ENCODE measurements around the gene SCARB1. TPM values are rescaled to one million over a fixed set of nuclear protein-coding genes. Genes with fewer than 3 reads are reported as not detected.
A peak's percentile ranks its signal among the peaks of the same experiment; 100 is the strongest.

The SCARB1 gene
- total and polyA plus RNA-seq, 2 donors (not counting 3 experiments of a cell fraction or from before 2014, with no cell fraction given): 125 to 141 TPM

DNA sequence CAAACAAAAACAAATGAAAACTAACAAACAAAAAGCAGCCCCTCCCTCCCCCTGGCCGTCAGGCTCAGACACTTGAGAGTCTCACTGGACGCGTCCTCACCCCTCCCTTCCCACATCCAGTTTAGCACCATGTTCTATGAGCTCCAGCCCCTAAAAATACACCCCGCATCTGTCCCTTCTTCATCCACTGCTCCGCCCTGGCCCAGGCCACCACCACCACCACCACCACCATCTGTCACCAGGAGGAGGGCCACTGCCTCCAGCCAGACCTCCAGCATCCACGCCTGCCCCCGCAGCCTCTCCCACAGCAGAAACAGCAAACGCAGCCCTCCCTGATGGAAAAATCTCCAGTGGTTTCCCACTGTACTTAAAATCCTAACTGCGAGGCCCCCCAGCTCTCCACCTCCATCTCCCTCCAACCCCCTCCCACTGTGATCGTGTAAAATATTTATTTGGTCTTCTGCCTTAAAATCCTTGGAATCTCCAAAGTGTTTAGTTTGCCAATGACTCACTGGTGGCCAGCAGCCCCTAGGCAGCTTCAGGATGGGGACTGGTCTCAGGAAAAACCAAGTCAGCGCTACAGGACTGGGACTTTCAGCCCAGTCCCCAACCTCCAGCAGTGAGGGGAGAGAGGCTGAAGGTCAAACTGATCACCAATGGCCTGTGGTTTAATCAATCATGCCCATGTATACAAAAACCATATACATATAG is 95.1 kb downstream of the SCARB1 start:
- H2AFZ ChIP-seq (ENCODE audit: low read depth, low read length): no peak overlapping the region
- no peaks in the 10 kb centered on the region for H3K36me3 ChIP-seq (ENCODE audit: control insufficient read depth in 2 of 2, extremely low read depth in 1 of 2, insufficient read depth in 2 of 2, low read length in 2 of 2)
- no peak overlapping the region for H3K9ac ChIP-seq (replicated peaks; ENCODE audit: extremely low read depth, insufficient read depth, low read length)
- no peak overlapping the region for H3K27ac ChIP-seq (ENCODE audit: insufficient read depth, low read depth, low read length)
- TF ChIP-seq POLR2AphosphoS5 (IDR thresholded peaks at IDR 0.05; ENCODE audit: insufficient read depth, low read depth, low read length): no peak
- no peak for TF ChIP-seq MYC (IDR thresholded peaks at IDR 0.05; ENCODE audit: low read depth, low read length)
- no peak for TF ChIP-seq FOS (IDR thresholded peaks at IDR 0.05; ENCODE audit: borderline replicate concordance, insufficient read depth, low read length)
- TF ChIP-seq GATA2 (IDR thresholded peaks at IDR 0.05; ENCODE audit: insufficient read depth, insufficient read length, low read depth, low read length): no peak
- TF ChIP-seq, protein P1, sequence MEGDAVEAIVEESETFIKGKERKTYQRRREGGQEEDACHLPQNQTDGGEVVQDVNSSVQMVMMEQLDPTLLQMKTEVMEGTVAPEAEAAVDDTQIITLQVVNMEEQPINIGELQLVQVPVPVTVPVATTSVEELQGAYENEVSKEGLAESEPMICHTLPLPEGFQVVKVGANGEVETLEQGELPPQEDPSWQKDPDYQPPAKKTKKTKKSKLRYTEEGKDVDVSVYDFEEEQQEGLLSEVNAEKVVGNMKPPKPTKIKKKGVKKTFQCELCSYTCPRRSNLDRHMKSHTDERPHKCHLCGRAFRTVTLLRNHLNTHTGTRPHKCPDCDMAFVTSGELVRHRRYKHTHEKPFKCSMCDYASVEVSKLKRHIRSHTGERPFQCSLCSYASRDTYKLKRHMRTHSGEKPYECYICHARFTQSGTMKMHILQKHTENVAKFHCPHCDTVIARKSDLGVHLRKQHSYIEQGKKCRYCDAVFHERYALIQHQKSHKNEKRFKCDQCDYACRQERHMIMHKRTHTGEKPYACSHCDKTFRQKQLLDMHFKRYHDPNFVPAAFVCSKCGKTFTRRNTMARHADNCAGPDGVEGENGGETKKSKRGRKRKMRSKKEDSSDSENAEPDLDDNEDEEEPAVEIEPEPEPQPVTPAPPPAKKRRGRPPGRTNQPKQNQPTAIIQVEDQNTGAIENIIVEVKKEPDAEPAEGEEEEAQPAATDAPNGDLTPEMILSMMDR (IDR thresholded peaks at IDR 0.05; ENCODE audit: extremely low read depth in 1 of 2, insufficient read depth in 1 of 2, low read depth in 1 of 2, low read length in 2 of 2): no peak
- TF ChIP-seq POLR2A (IDR thresholded peaks at IDR 0.05; ENCODE audit: low read depth, low read length): no peak
- TF ChIP-seq EZH2 (IDR thresholded peaks at IDR 0.05; ENCODE audit: borderline replicate concordance, low read depth, low read length, severe bottlenecking): no peak
- TF ChIP-seq, protein P2, sequence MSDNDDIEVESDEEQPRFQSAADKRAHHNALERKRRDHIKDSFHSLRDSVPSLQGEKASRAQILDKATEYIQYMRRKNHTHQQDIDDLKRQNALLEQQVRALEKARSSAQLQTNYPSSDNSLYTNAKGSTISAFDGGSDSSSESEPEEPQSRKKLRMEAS (IDR thresholded peaks at IDR 0.05; ENCODE audit: insufficient read depth, insufficient read length): no peak
- TF ChIP-seq JUN (IDR thresholded peaks at IDR 0.05; ENCODE audit: borderline replicate concordance, insufficient read depth, insufficient read length, low read depth): no peak
- H3K4me2 ChIP-seq (ENCODE audit: insufficient read depth, low read length): no peak overlapping the region
- H3K9me1 ChIP-seq (replicated peaks; ENCODE audit: control insufficient read depth, extremely low read depth, insufficient read depth, low read length): no peaks in the 10 kb centered on the region
- no peaks in the 10 kb centered on the region for H3K27me3 ChIP-seq (ENCODE audit: control insufficient read depth in 2 of 2, insufficient read depth in 2 of 2, low read length in 2 of 2)
- intact Hi-C loops (cut with micrococcal nuclease): loop anchor here (5.0 kb wide), 3 partner anchors 246 to 401 kb away; no protein-coding TSS in a partner anchor
- dilution Hi-C loops (cut with MboI; ENCODE audit: extremely low pct_ligation_motif_present, low sequenced_read_pairs): no loop called here
- no TSS peak for BruUV-seq (replicated peaks)
- no peak overlapping the region for H3K4me3 ChIP-seq (replicated peaks in 1 of 3; ENCODE audit: insufficient read depth in 1 of 3, low read depth in 1 of 3, low read length in 3 of 3)
- no peaks in the 10 kb centered on the region for H4K20me1 ChIP-seq (replicated peaks; ENCODE audit: control insufficient read depth, extremely low read depth, insufficient read depth, low read length)
- H3K79me2 ChIP-seq (ENCODE audit: control insufficient read depth, insufficient read depth, low read length): no peaks in the 10 kb centered on the region
- no peaks in the 10 kb centered on the region for H3K4me1 ChIP-seq (ENCODE audit: control insufficient read depth, extremely low read depth, insufficient read depth, low read length)
- DNase-seq (ENCODE audit: low read depth, low spot score) (no peak), FAIRE-seq (peak; percentile 28)
- ChIA-PET CTCF (interaction anchor here (1.0 to 1.9 kb wide), 4 partner anchors 28 to 715 kb away, joined by 3 to 9 read pairs (median 6); no protein-coding TSS in a partner anchor), POLR2A (no interaction called here)
- H3K9me3 ChIP-seq (replicated peaks; ENCODE audit: control insufficient read depth, insufficient read depth, low read length): peaks cover 5% of the 10 kb centered on the region
